ACHN (cell line): ENCODE measurements around the gene IPO4.
A peak's percentile ranks its signal among the peaks of the same experiment; 100 is the strongest.

ENCODE experiments used
- DNase-seq: peaks from one replicate; pipeline ENCODE4 v3.0.0-alpha.2; 2015
- in situ Hi-C: cut with HindIII; loops from 2 replicates; pipeline ENCODE4 v1.10.0; 2017; ENCODE audit warnings: low sequenced_read_pairs, low pct_ligation_motif_present, low pct_unique_long_range_greater_than_20kb

Gene IPO4

GRCh38 chr14:24139272-24139934 lies 49.2 kb downstream of the IPO4 start:
- in situ Hi-C loops: no loop called here

GRCh38 chr14:24138396-24139271 lies 50.0 kb downstream of the IPO4 start:
- in situ Hi-C loops: no loop called here
- no peak for DNase-seq

More at GRCh38 chr14:24139272-24139934, 49.2 kb downstream of the IPO4 start:
- DNase-seq: no peak

- no peak for DNase-seq
- in situ Hi-C loops: no loop called here
These were observed 50.9 kb downstream of the IPO4 start for GRCh38 chr14:24137529-24138395.

DNA sequence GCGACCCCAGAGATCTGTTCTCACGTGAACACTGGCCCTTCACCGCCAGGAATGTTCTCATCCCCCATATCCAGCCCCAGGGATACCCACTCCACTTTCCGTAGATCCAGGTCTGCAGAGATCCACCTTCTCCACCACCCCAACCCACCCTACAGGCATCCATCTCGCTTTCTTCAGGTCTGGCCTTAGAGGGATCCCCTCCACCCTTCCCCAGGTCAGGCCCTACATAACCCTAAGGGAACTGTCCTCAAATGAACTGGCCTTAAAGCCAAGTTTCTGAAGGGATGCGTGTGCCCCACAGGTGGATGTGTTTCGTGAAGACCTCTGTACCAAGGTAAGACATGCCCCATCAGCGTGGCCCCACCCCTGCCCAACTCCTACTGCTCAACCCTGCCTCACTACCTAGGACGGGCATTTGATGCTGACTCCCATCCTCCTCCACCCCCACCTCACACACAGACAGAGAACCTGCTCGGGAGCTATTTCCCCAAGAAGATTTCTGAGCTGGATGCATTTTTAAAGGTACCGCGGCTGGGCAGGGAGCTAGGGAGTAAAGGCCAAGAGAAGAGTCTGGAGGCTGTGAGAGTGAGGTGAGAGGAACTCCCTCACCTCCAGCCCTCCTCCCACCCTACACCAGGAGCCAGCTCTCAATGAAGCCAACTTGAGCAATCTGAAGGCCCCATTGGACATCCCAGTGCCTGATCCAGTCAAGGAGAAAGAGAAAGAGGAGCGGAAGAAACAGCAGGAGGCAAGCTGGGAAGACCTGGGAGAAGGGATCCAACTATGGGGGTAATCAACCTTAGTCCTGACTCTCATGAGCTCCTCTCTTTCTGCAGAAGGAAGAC lies 51.7 kb downstream of the IPO4 start:
- in situ Hi-C loops: no loop called here

GRCh38 chr14:24135834-24136683 lies 52.6 kb downstream of the IPO4 start, which contains the start of gene PSME1:
Gene PSME1, plus strand, starts transcription at chr14:24136194. Its CDS starts 69 bp downstream, at chr14:24136263.
- DNase-seq: peak; percentile 86
- in situ Hi-C loops: no loop called here

More for the DNA sequence above, 51.7 kb downstream of the IPO4 start:
- DNase-seq: no peak

DNA sequence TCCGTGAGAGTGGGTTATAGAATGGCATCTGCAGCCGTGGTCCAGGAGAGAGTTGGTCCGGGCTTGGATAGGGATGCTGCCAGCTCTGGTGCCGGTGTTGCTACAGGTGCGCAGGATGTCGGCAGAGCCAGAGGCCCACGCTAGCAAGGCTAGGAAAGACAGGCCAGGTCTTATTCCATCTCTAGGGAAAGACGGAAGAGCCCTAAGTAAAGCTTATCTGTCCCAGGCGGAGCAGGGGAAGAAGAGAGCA lies 53.1 kb downstream of the IPO4 start:
- DNase-seq: no peak
- in situ Hi-C loops: no loop called here

DNA sequence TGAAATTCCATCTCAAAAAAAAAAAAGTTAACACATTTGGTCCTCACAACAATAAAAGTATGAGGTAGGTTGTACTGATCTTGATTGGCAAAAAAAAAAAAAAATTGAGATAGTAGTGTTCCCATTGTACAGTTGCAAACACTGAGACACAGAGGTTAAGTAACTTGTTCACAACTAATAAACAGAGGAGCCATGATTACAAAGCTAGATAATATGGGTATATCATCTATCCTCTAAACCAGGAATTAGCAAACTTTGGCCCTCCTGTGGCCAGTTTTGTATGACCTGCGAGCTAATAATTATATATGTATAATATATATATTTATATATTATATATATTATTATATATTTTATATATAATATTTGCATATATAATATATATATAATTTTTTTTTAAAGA lies 54.9 kb downstream of the IPO4 start:
- DNase-seq: no peak
- in situ Hi-C loops: no loop called here

GRCh38 chr14:24132976-24133375 lies 55.6 kb downstream of the IPO4 start:
- in situ Hi-C loops: no loop called here
- no peak for DNase-seq

DNA sequence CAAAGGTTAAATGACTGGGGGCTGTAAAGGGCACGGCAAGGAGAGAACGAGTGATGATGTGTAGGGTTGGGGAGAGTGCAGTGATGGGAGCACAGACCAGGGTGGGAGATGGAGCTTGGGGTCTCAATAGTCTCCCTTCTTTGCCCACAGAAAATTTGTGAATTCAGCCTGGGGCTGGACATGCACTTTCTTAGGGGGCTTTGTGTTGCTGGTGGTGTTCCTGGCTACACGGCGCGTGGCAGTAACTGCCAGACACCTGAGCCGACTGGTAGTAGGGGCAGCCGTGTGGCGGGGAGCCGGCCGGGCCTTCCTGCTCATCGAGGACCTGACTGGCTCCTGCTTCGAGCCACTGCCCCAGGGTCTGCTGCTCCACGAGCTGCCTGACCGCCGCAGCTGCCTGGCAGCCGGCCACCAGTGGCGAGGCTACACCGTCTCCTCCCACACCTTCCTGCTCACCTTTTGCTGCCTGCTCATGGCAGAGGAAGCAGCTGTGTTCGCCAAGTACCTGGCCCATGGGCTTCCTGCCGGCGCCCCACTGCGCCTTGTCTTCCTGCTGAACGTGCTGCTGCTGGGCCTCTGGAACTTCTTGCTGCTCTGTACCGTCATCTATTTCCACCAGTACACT lies 56.4 kb downstream of the IPO4 start:
- in situ Hi-C loops: no loop called here
- no peak for DNase-seq

DNA sequence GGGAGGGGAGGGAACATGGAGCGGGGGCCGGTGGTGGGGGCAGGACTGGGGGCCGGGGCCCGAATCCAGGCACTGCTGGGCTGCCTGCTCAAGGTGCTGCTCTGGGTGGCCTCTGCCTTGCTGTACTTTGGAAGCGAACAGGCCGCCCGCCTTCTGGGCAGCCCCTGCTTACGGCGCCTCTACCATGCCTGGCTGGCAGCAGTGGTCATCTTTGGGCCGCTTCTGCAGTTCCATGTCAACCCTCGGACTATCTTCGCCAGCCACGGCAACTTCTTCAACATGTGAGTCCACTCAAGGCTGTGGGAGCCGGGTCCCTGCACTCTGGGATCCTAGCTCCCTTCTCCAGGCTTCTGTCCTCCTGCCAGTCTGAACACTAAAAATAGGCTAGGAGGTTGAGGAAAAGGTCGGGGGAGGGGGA lies 57.1 kb downstream of the IPO4 start:
- in situ Hi-C loops: no loop called here
- no peak for DNase-seq

DNA sequence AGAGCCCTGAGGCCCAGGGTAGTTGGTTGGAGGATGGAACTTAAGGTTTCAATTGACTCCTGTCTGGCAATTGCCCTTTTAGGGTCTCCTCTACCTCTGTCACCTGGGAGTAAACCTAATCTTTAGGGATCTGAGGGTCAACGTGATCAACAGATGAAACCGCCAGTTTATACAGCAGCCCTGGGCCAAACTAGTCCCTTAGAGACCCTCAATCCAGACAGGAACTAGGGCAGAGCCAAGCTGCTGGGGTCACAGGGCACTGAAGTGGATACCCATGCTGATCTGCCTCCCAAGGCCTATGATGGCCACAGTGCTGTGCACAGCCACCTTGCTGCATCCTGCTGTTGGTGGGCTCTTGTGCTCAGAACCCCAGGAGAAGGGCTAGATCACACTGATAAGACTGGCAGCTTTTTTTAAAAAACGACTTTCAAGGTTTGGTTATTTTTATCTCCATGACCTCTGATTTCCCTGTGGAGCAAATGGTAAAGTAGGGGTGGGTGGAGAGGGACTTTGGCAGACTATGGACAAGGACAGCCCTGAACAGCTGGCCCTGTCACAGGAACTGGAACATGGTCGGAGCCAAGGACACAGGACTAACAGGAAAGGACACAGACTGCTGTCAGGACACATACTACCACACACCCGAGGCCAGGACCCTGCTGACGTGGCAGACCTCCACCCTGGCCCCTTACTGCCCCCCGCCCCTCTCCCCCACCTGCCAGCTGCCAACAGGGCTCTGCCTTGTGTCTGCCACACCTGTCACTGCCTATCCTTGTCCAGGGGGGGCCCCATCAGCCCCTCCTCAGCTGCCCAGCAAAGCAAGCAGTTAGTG lies 57.7 kb downstream of the IPO4 start:
- in situ Hi-C loops: no loop called here
- no peak for DNase-seq

DNA sequence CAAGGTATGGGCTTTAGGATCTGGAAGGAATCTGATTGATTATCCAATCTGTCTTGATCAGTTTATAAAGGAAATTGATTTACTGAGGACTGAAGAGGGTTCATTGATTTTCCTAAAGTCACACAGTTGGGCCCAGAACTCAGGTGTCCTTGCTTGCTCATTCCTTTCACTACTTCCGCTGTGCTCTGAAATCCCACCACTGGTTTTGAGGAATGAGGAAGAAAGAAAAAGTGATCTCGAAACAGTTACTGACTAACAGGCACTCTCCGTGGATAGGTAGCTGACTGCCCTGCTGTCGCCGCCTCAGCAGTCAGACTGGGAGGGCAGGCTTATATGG lies 58.3 kb downstream of the IPO4 start, which contains the start of gene FITM1:
FITM1 (plus strand) TSS at position 280 of the 337 bp plus-strand sequence. CDS start 905 bp downstream, outside the sequence.
- in situ Hi-C loops: no loop called here
- DNase-seq: no peak
